H1 (cell line): ENCODE results near the gene NHLRC2. TPM values are rescaled to one million over a fixed set of nuclear protein-coding genes. Genes with fewer than 3 reads are reported as not detected.

ENCODE experiments used
- TBP ChIP-seq: IDR thresholded peaks from 2 replicates; pipeline ENCODE4 v1.6.1; 2011; ENCODE audit warnings: low read depth, low read length, improper control_type of control experiment
- polyA plus RNA-seq, 7 experiments: library from polyadenylated mRNA; depleted of rRNA in 3 of 7; stranded (reverse) in 5 of 7; unstranded in 2 of 7; fragments of >200 nt in 5 of 7; fragments of 200-250 nt in 2 of 7; gene quantifications; 1 replicate in 5 of 7; 2 replicates in 1 of 7; 4 replicates in 1 of 7; pipeline versions ENCODE4 v1.2.1 to v1.2.3, GENCODE V29; 2011 to 2013; ENCODE audit warnings: missing spikeins in 2 of 7, mixed read lengths in 2 of 7
- total RNA-seq: library from RNA; stranded (reverse); fragmentation: NEBNext Ultra II Directional; extraction: Animal tissue kit (Norgen Biotek cat#: 25700); gene quantifications from 2 replicates; pipeline ENCODE4 v1.2.1, GENCODE V29; 2021

Gene NHLRC2
- total and polyA plus RNA-seq, 2 of the 8 experiments (the other 6 are each of a cell fraction or from before 2014, with no cell fraction given): 4.9 to 25.6 TPM

GRCh38 chr10:113916053-113916452 is 61.6 kb downstream of the NHLRC2 start (continued):
- no peak for TF ChIP-seq TBP
